GM18909 (cell line): ENCODE measurements around the gene CCDC87.
"Not testable (repeated sequence)": the region's sequence is repeated elsewhere in the genome, so short reads cannot be mapped to it uniquely, and the experiment has no call there.

Experiments
- ATAC-seq: cut with Tn5 transposase; IDR thresholded peaks from one replicate; pipeline ENCODE4 v1.9.1; 2021; ENCODE audit warnings: mild to moderate bottlenecking; ENCODE audit not compliant: unreplicated experiment, poor library complexity

The CCDC87 gene

GRCh38 chr11:66617155-66617834 lies 24.4 kb upstream of the CCDC87 start:
- ATAC-seq: no peak

GRCh38 chr11:66616379-66617154 lies 23.7 kb upstream of the CCDC87 start, which contains the start of gene RBM14:
RBM14 (plus strand) TSS chr11:66616630; CDS start chr11:66616721, 91 bp downstream.
- peak; percentile 94 for ATAC-seq

DNA sequence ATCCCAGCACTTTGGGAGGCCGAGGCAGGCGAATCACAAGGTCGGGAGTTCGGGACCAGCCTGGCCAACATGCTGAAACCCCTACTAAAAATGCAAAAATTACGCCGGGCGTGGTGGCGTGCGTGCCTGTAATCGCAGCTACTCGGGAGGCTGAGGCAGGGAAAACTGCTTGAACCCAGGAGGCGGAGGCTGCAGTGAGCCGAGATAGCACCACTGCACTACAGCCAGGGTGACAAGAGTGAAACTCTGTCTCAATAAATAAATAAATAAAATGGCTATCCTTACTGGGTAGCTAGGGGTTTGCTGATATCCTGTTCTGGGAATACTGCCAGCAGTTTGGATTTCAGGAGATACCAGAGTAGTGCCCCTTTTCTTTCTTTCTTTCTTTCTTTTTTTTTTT lies 21.2 kb upstream of the CCDC87 start:
- ATAC-seq: no peak

- ATAC-seq: no peak
These were observed 19.6 kb upstream of the CCDC87 start for GRCh38 chr11:66612458-66612857.

- ATAC-seq: no peak
These were observed 17.1 kb upstream of the CCDC87 start for GRCh38 chr11:66609721-66610617.

DNA sequence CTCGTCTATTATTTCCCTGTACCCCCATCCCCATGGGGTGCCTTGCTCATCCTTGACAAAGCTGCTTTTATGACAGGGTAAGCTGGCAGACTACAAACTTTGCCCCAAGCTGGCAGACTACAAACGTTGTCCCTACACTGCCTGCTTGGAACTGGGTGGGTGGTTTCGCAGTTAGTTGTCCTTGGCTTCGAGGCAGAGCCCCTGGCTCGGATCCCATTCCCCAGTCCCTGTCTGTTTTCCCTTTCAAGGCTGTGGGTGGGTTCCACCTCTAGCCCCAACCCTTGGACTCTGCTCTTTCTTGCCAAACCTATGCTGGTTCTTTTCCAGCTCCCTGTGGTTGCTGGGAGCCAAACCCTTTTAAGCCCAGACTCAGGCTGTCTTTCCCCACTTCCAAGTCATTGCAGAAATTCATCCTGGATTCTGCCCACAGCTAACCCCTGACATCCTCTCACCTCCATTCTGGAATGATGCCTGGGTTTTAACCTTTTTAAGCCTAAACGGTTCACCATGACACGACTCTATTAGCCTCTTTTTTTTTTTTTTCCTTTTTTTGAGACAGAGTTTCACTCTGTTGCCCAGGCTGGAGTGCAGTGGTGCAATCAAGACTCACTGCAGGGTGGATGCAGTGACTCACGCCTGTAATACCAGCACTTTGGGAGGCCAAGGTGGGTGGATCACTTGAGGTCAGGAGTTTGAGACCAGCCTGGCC lies 14.4 kb upstream of the CCDC87 start:
- ATAC-seq: no peak

DNA sequence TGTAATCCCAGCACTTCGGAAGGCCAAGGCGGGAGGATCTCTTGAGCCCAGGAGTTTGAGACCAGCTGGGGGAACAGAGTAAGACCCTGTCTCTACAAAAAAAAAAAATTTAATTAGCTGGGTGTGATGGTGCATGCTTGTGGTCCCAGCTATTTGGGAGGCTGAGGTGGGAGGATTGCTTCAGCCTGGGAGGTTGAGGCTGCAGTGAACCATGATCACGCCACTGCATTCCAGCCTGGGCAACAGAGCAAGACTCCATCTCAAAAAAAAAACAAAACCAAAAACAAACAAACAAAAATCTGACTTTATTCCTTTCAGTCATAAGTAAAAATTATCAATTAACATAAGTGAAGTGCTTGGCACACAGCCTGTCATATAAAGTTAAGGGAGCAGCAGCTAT lies 13.7 kb upstream of the CCDC87 start:
- ATAC-seq: not testable (repeated sequence)

- no peak for ATAC-seq
These were observed 11.3 kb upstream of the CCDC87 start for GRCh38 chr11:66604155-66604554.

- ATAC-seq: no peak
These were observed 10.2 kb upstream of the CCDC87 start for GRCh38 chr11:66603072-66603471.

- no peak for ATAC-seq
These were observed 7.9 kb upstream of the CCDC87 start for GRCh38 chr11:66600631-66601233.

DNA sequence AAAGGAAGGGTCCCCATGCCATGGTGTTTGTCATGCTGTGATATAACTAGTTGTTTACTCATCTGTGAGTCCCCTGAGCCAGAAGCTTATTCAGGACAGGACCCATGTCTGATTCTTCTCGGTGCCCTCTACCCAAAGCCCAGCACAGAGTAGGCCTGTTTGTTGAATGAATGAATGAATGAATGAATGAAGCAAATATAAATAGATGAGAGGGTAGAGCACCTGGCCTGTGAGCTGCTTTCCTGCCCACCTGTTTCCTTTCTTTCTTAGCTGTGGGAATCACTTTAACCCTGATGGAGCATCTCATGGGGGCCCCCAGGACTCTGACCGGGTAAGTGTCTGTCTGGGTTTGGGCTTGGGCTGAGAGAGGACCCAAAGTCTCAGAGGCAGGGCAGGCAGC lies 7.4 kb upstream of the CCDC87 start:
- no peak for ATAC-seq

- no peak for ATAC-seq
These were observed 6.1 kb upstream of the CCDC87 start for GRCh38 chr11:66598993-66599392.

- no peak for ATAC-seq
These were observed 2.5 kb upstream of the CCDC87 start for GRCh38 chr11:66595245-66595904.

DNA sequence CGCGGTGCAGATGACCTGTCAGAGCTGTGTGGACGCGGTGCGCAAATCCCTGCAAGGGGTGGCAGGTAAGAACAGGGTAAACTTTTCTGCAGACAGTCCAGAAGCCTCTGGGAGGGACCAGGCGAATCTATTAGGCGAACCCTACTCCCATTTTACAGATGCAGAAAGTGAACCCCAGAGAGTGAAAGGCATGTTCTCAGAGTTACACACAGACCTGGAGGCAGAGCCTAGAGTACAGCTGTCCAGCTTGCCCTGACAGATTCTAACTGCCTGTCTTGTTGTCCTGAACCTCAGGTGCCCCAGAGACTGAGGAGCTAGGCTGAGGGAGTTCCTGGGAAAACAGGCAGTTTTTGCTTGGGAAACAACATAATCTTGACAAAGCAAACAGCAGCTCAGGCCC lies 787 bp upstream of the CCDC87 start:
- ATAC-seq: no peak

DNA sequence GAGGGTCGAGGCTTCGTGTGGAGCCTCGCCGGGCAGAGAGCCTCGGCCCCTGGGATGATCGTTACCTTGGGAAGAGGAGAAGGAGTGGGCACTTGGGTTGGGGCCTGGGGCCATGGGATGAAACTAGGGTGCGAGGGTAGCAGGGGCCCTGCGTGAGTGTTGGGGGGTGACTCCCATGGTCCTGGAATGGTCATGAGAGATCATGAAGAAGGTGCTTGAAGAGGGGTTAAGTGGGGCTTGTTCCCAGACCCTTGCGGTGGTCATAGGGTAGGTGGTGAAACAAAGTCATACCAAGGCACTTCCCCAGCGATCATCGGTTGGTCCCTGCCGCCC lies 406 bp upstream of the CCDC87 start:
- ATAC-seq: peak; percentile 18

GRCh38 chr11:66591175-66591574 lies 1.7 kb downstream of the CCDC87 start:
- ATAC-seq: no peak

DNA sequence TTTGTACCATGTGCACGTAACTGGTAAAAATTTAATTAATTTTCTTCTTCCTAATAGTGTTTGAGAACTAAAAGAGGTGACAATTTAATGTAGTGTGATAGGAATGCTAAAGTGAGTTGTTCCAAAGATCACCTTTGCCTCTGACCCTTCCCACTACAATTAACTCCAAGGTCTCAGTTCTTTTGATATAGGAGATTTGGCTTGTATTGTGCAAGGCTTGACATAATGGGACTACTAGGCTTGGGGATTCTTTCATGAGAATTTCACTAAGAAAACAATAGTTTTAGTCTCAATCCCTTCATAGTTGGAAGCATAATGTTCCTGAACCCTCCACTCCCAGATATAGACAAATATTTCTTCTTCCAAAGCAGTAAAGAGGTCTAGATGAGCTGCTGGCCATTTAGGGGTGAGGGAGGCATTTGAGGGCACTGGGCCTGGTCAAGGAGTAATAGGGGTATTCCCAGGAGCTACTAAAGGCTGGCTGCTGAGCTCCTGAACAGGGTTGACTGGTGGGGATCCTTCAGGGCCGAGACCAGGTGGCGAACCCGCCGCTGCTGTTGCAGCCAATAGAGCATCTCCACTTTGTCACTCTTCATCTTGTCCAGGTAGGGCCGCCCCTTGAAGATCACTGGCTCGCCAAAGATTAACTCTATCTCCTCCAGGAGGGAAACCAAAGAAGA lies 2.7 kb downstream of the CCDC87 start:
- ATAC-seq: no peak

DNA sequence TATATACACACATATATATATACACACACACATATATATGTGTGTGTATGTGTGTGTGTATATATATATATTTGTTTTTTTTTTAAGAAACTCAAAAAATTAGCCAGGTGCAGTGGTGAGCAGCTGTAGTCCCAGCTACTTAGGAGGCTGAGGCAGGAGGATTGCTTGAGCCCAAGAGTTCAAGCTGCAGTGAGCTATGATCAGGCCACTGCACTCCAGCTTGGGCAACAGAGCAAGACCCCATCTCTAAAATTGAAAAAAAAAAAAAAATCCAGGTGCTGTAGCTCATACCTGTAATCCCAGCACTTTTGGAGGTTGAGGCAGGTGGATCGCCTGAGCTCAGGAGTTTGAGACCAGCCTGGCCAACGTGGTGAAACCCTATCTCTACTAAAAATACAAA lies 3.5 kb downstream of the CCDC87 start:
- not testable (repeated sequence) for ATAC-seq

DNA sequence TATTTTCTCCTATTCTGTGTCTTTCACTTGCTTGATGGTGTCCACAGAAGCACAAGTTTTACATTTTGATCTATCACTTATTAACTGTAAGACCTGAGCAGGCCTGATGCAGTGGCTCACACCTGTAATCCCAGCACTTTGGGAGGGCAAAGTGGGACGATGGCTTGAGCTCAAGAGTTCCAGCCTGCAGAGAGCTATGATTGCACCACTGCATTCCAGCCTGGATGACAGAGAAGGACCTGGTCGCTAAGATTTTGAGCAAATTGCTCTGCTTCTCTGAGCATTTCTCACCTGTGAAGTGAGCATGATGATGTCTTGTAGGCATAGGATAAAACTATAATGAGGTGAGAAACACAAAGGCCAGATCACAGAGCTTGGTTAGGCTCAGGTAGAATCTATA lies 6.7 kb downstream of the CCDC87 start:
- ATAC-seq: no peak
